Upper lobe of left lung (tissue), 4 donors: ENCODE data around the gene SAE1.

Experiments used
- CTCF ChIP-seq, 6 experiments: fragments of 450-650 bp in 4 of 6; fragments of 200-600 bp in 2 of 6; sonication (generic) in 2 of 6; IDR thresholded peaks; one replicate each; pipeline ENCODE4 v1.5.1; 2016 to 2019; ENCODE audit warnings: antibody characterized with exemption in 6 of 6
- EP300 ChIP-seq, 4 donors: sonication (generic); formaldehyde crosslinking; IDR thresholded peaks; one replicate each; pipeline ENCODE4 v1.5.1; 2017; ENCODE audit warnings: antibody characterized with exemption in 4 of 4, control low read depth in 2 of 4
- POLR2A ChIP-seq, 4 donors: fragments of 450-650 bp; IDR thresholded peaks; one replicate each; pipeline ENCODE4 v1.5.1; 2016 to 2017; ENCODE audit warnings: antibody characterized with exemption in 4 of 4, mild to moderate bottlenecking in 2 of 4
- POLR2AphosphoS5 ChIP-seq, 2 donors: sonication (generic); formaldehyde crosslinking; IDR thresholded peaks; one replicate each; pipeline ENCODE4 v1.5.1; 2017; ENCODE audit warnings: antibody characterized with exemption in 2 of 2

- TF ChIP-seq POLR2AphosphoS5 (IDR thresholded peaks at IDR 0.05) (no peak), CTCF (IDR thresholded peaks at IDR 0.05) (no peak), POLR2A (IDR thresholded peaks at IDR 0.05) (no peak), EP300 (IDR thresholded peaks at IDR 0.05) (no peak)
Measured at GRCh38 chr19:47200530-47200929, 69.9 kb downstream of the SAE1 start.
